SK-N-SH (cell line): ENCODE data around the gene LHX4. TPM values are rescaled to one million over a fixed set of nuclear protein-coding genes. Genes with fewer than 3 reads are reported as not detected.

Source experiments
- CTCF ChIA-PET: fragments of 300-600, 350-600 bp; formaldehyde crosslinking; extraction: SDS; loops from one replicate; lab custom pipeline; 2021; lab: Yijun Ruan, JAX
- POLR2A ChIA-PET: fragments of 350-600 bp; sonication (Branson Sonifier 250); formaldehyde crosslinking; extraction: SDS; loops from one replicate; lab custom pipeline; 2020; ENCODE audit warnings: antibody characterized with exemption, inconsistent platforms; lab: Yijun Ruan, JAX
- DNase-seq: peaks from one replicate; pipeline ENCODE4 v3.0.0; 2012
- H2AFZ ChIP-seq: fragments of 200-600 bp; sonication (generic); 2 replicates; pipeline ENCODE4 v1.8.1; 2016; ENCODE audit warnings: antibody characterized with exemption, mild to moderate bottlenecking, low read depth
- H3F3A ChIP-seq: fragments of 200-600 bp; sonication (generic); replicated peaks from 2 replicates; pipeline ENCODE3; 2016; ENCODE audit warnings: antibody characterized with exemption, mild to moderate bottlenecking; ENCODE audit not compliant: insufficient read depth
- H3K27ac ChIP-seq, 2 experiments: fragments of 200-500 bp in 1 of 2; fragments of 200-600 bp in 1 of 2; sonication (Bioruptor generic) in 1 of 2; sonication (generic), shearing (Covaris generic) in 1 of 2; 2 replicates each; pipeline versions ENCODE4 v1.5.1 to v1.6.1; 2014 to 2016; ENCODE audit warnings: low read depth in 2 of 2, inconsistent platforms in 1 of 2, low read length in 1 of 2, mild to moderate bottlenecking in 1 of 2, mixed read lengths in 1 of 2
- H3K27me3 ChIP-seq: fragments of 200-600 bp; sonication (generic), shearing (Covaris generic); 2 replicates; pipeline ENCODE4 v1.6.1; 2016; ENCODE audit warnings: mixed run types; ENCODE audit not compliant: insufficient read depth
- H3K36me3 ChIP-seq, 2 experiments: fragments of 200-500 bp in 1 of 2; fragments of 200-600 bp in 1 of 2; sonication (Bioruptor generic) in 1 of 2; sonication (generic) in 1 of 2; replicated peaks in 1 of 2; 2 replicates each; pipeline versions ENCODE3 to v1.5.1; 2014 to 2016; ENCODE audit warnings: low read length in 1 of 2, mild to moderate bottlenecking in 1 of 2; ENCODE audit not compliant: insufficient read depth in 2 of 2, control insufficient read depth in 1 of 2
- H3K4me1 ChIP-seq, 2 experiments: fragments of 200-500 bp in 1 of 2; fragments of 200-600 bp in 1 of 2; sonication (Bioruptor generic) in 1 of 2; sonication (generic), shearing (Covaris generic) in 1 of 2; 2 replicates each; pipeline versions ENCODE4 v1.5.1 to v1.6.1; 2014 to 2016; ENCODE audit warnings: low read depth in 1 of 2, low read length in 1 of 2, mixed run types in 1 of 2; ENCODE audit not compliant: insufficient read depth in 2 of 2, control insufficient read depth in 1 of 2
- H3K4me2 ChIP-seq: fragments of 200-600 bp; sonication (generic), shearing (Covaris generic); 2 replicates; pipeline ENCODE4 v1.6.1; 2017; ENCODE audit warnings: mixed run types
- H3K4me3 ChIP-seq, 2 experiments: fragments of 200-500 bp in 1 of 2; fragments of 200-600 bp in 1 of 2; sonication (Bioruptor generic) in 1 of 2; sonication (generic), shearing (Covaris generic) in 1 of 2; 2 replicates each; pipeline versions ENCODE4 v1.5.1 to v1.8.1; 2014 to 2016; ENCODE audit warnings: low read depth in 2 of 2, inconsistent platforms in 1 of 2, low read length in 1 of 2, mild to moderate bottlenecking in 1 of 2, mixed read lengths in 1 of 2, moderate library complexity in 1 of 2
- H3K79me2 ChIP-seq: fragments of 200-600 bp; sonication (generic); 2 replicates; pipeline ENCODE4 v1.8.1; 2017; ENCODE audit warnings: mild to moderate bottlenecking; ENCODE audit not compliant: insufficient read depth
- H3K9ac ChIP-seq: fragments of 200-600 bp; sonication (generic); 2 replicates; pipeline ENCODE4 v1.6.1; 2017; ENCODE audit warnings: mixed run types
- H3K9me2 ChIP-seq: fragments of 200-600 bp; sonication (generic); 2 replicates; pipeline ENCODE4 v1.6.1; 2017; ENCODE audit warnings: mixed run types
- H3K9me3 ChIP-seq: fragments of 200-600 bp; sonication (generic); 2 replicates; pipeline ENCODE4 v1.6.1; 2017; ENCODE audit warnings: mixed run types, mild to moderate bottlenecking, moderate library complexity
- H4K20me1 ChIP-seq: fragments of 200-600 bp; sonication (generic); 2 replicates; pipeline ENCODE4 v1.6.1; 2017; ENCODE audit warnings: mild to moderate bottlenecking, mixed run types; ENCODE audit not compliant: insufficient read depth
- CTCF ChIP-seq: fragments of 200-600 bp; sonication (generic); IDR thresholded peaks from 2 replicates; pipeline ENCODE4 v1.6.1; 2017; ENCODE audit warnings: antibody characterized with exemption, mild to moderate bottlenecking, moderate library complexity
- FOSL2 ChIP-seq: IDR thresholded peaks from 2 replicates; pipeline ENCODE4 v1.4.0; 2012; ENCODE audit warnings: low read depth, mild to moderate bottlenecking, moderate library complexity, borderline replicate concordance
- FOXJ3 ChIP-seq: sonication (generic); formaldehyde crosslinking; IDR thresholded peaks from 2 replicates; pipeline ENCODE4 v1.5.1; 2020; ENCODE audit warnings: mild to moderate bottlenecking, missing genetic modification reagents
- GABPA ChIP-seq: IDR thresholded peaks from 2 replicates; pipeline ENCODE4 v1.4.0; 2012; ENCODE audit warnings: low read depth, mild to moderate bottlenecking
- GATA2 ChIP-seq: sonication (generic); formaldehyde crosslinking; IDR thresholded peaks from 2 replicates; pipeline ENCODE4 v1.5.0; 2020; ENCODE audit warnings: mild to moderate bottlenecking, missing genetic modification reagents
- MAX ChIP-seq: IDR thresholded peaks from 2 replicates; pipeline ENCODE4 v1.4.0; 2012; ENCODE audit warnings: low read depth
- MEF2A ChIP-seq: IDR thresholded peaks from 2 replicates; pipeline ENCODE4 v1.4.0; 2012; ENCODE audit warnings: low read depth, borderline replicate concordance
- POLR2AphosphoS5 ChIP-seq: IDR thresholded peaks from 2 replicates; pipeline ENCODE4 v1.6.1; 2012; ENCODE audit warnings: low read depth, low read length
- RCOR1 ChIP-seq: fragments of 150-350 bp; IDR thresholded peaks from 2 replicates; pipeline ENCODE4 v1.6.1; 2017; ENCODE audit warnings: antibody characterized with exemption, low read length
- SIN3A ChIP-seq: IDR thresholded peaks from 2 replicates; pipeline ENCODE4 v1.6.1; 2012; ENCODE audit warnings: low read depth, mild to moderate bottlenecking, low read length, moderate library complexity, borderline replicate concordance
- SMC3 ChIP-seq: IDR thresholded peaks from 2 replicates; pipeline ENCODE4 v1.6.1; 2012; ENCODE audit warnings: low read depth, low read length, improper control_type of control experiment
- TCF12 ChIP-seq: IDR thresholded peaks from 2 replicates; pipeline ENCODE4 v1.4.0; 2012
- USF1 ChIP-seq: IDR thresholded peaks from 2 replicates; pipeline ENCODE4 v1.4.0; 2012; ENCODE audit warnings: low read depth, borderline replicate concordance
- WGBS: methylation state at CpG from one replicate; pipeline ENCODE4 v1.1.6; 2017; ENCODE audit warnings: low lambda C conversion rate; 5-methylcytosine and 5-hydroxymethylcytosine counted together
- polyA plus RNA-seq, 3 experiments: library from polyadenylated mRNA; depleted of rRNA; stranded (reverse); fragments of >200 nt; gene quantifications; 2 replicates each; pipeline ENCODE4 v1.2.3, GENCODE V29; 2012

The LHX4 gene
- polyA plus RNA-seq, 1 of the 3 experiments (the other 2 are of a cell fraction) = not detected

- no peak overlapping the region for H3K9ac ChIP-seq
- no peaks in the 10 kb centered on the region for H3K27me3 ChIP-seq
- WGBS = 89% methylated on average over 18 of the region's 23 CpGs
- no peaks in the 10 kb centered on the region for H3F3A ChIP-seq
- ChIA-PET POLR2A (no interaction called here), CTCF (interaction anchor here (1.1 to 1.9 kb wide), 7 partner anchors 10 to 206 kb away, joined by 3 to 6 read pairs (median 4); no protein-coding TSS in a partner anchor)
- H3K4me3 ChIP-seq = no peak overlapping the region
- no peak for TF ChIP-seq USF1
- no peak overlapping the region for H3K27ac ChIP-seq
- no peak for DNase-seq
- no peak overlapping the region for H3K4me2 ChIP-seq
- no peak overlapping the region for H2AFZ ChIP-seq
- H4K20me1 ChIP-seq = no peaks in the 10 kb centered on the region
- no peaks in the 10 kb centered on the region for H3K79me2 ChIP-seq
- no peaks in the 10 kb centered on the region for H3K9me2 ChIP-seq
- H3K9me3 ChIP-seq = no peaks in the 10 kb centered on the region
- H3K4me1 ChIP-seq = no peaks in the 10 kb centered on the region; a peak in 1 of 4 replicates
- peaks cover 0 to 35% of the 10 kb centered on the region in 2 experiments for H3K36me3 ChIP-seq
Measured at GRCh38 chr1:180271272-180272255, 41.5 kb downstream of the LHX4 start.

- ChIA-PET CTCF (interaction anchor here (1.1 to 1.8 kb wide), 2 partner anchors 12 to 19 kb away, joined by 3 to 6 read pairs; no protein-coding TSS in a partner anchor), POLR2A (no interaction called here)
- Histone ChIP-seq H3K27ac (no peak overlapping the region), H3F3A (no peaks in the 10 kb centered on the region), H3K4me2 (no peak overlapping the region), H3K9me3 (no peaks in the 10 kb centered on the region), H3K79me2 (no peaks in the 10 kb centered on the region), H3K4me3 (no peak overlapping the region), H3K27me3 (no peaks in the 10 kb centered on the region), H3K9ac (no peak overlapping the region), H4K20me1 (no peaks in the 10 kb centered on the region), H2AFZ (no peak overlapping the region), H3K9me2 (no peaks in the 10 kb centered on the region), H3K4me1 (no peaks in the 10 kb centered on the region; a peak in 1 of 4 replicates), H3K36me3 (peaks cover 0 to 42% of the 10 kb centered on the region in 2 experiments)
- DNase-seq = no peak
- no peak for TF ChIP-seq POLR2AphosphoS5
- TF ChIP-seq SIN3A = no peak
- no peak for TF ChIP-seq USF1
- 82% methylated on average over 4 of the region's 4 CpGs for WGBS
Measured at GRCh38 chr1:180272395-180272794, 42.3 kb downstream of the LHX4 start.

- Histone ChIP-seq H3K9me3 (no peaks in the 10 kb centered on the region), H3K79me2 (no peaks in the 10 kb centered on the region), H2AFZ (no peak overlapping the region), H3F3A (no peaks in the 10 kb centered on the region), H3K4me1 (peaks cover 0 to 2% of the 10 kb centered on the region in 2 experiments; a peak in 1 of 4 replicates), H3K36me3 (peaks cover 0 to 48% of the 10 kb centered on the region in 2 experiments), H3K4me2 (no peak overlapping the region), H4K20me1 (no peaks in the 10 kb centered on the region), H3K4me3 (no peak overlapping the region), H3K9me2 (no peaks in the 10 kb centered on the region), H3K27ac (no peak overlapping the region), H3K27me3 (no peaks in the 10 kb centered on the region), H3K9ac (no peak overlapping the region)
- DNase-seq = no peak
- TF ChIP-seq GABPA (no peak), POLR2AphosphoS5 (no peak), SMC3 (no peak), MEF2A (no peak), RCOR1 (no peak), TCF12 (no peak), CTCF (no peak), FOSL2 (no peak), FOXJ3 (no peak), GATA2 (no peak), SIN3A (no peak), MAX (no peak)
- WGBS = 95% methylated on average over 2 of the region's 2 CpGs
- CTCF ChIA-PET = interaction anchor here (0.7 to 1.8 kb wide), 8 partner anchors 12 to 918 kb away, joined by 3 to 6 read pairs (median 3); no protein-coding TSS in a partner anchor
- POLR2A ChIA-PET = no interaction called here
Measured at GRCh38 chr1:180273066-180273465, 43.0 kb downstream of the LHX4 start.
